Measurements from ENCODE around the gene ERGIC1. TPM values are rescaled to one million over a fixed set of nuclear protein-coding genes. Genes with fewer than 3 reads are reported as not detected.

ERGIC1 gene
- total RNA-seq, 1 experiment from 2014 or later, result 89.8 TPM

DNA sequence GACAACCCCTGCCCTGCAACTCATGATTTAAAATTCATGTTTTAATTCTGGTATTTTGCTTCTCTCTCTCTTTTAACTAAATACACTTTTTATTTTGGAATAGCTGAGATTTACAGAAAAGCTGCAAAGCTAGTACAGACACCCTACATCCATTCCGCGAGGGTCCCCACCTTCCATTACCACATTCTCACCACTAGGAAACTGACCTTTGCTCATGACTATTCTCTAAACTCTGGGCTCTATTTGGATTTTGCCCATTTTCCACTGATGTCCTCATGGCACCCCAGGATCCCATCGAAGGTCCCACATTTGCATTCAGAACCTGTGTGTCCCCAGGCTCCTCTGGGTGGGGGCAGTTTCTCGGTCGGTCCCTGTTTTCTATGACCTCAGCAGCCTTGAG, 11.5 kb downstream of the ERGIC1 start (continued):
- TF ChIP-seq, protein P1, sequence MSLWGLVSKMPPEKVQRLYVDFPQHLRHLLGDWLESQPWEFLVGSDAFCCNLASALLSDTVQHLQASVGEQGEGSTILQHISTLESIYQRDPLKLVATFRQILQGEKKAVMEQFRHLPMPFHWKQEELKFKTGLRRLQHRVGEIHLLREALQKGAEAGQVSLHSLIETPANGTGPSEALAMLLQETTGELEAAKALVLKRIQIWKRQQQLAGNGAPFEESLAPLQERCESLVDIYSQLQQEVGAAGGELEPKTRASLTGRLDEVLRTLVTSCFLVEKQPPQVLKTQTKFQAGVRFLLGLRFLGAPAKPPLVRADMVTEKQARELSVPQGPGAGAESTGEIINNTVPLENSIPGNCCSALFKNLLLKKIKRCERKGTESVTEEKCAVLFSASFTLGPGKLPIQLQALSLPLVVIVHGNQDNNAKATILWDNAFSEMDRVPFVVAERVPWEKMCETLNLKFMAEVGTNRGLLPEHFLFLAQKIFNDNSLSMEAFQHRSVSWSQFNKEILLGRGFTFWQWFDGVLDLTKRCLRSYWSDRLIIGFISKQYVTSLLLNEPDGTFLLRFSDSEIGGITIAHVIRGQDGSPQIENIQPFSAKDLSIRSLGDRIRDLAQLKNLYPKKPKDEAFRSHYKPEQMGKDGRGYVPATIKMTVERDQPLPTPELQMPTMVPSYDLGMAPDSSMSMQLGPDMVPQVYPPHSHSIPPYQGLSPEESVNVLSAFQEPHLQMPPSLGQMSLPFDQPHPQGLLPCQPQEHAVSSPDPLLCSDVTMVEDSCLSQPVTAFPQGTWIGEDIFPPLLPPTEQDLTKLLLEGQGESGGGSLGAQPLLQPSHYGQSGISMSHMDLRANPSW (CRISPR knock-in tag; conservative IDR thresholded peaks at IDR 0.05; ENCODE audit: low read depth), result no peak
- TF ChIP-seq RORB (CRISPR knock-in tag; IDR thresholded peaks at IDR 0.05), result no peak
- TF ChIP-seq FOXP1 (CRISPR knock-in tag; IDR thresholded peaks at IDR 0.05; ENCODE audit: borderline replicate concordance), result no peak
- TF ChIP-seq ZNF671 (CRISPR knock-in tag; IDR thresholded peaks at IDR 0.05), result no peak
- TF ChIP-seq, protein P2, sequence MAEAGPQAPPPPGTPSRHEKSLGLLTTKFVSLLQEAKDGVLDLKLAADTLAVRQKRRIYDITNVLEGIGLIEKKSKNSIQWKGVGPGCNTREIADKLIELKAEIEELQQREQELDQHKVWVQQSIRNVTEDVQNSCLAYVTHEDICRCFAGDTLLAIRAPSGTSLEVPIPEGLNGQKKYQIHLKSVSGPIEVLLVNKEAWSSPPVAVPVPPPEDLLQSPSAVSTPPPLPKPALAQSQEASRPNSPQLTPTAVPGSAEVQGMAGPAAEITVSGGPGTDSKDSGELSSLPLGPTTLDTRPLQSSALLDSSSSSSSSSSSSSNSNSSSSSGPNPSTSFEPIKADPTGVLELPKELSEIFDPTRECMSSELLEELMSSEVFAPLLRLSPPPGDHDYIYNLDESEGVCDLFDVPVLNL (CRISPR knock-in tag; IDR thresholded peaks at IDR 0.05; ENCODE audit: borderline replicate concordance, low read depth), result no peak
- no peak for TF ChIP-seq ZBTB21 (CRISPR knock-in tag; IDR thresholded peaks at IDR 0.05; ENCODE audit: borderline replicate concordance)

DNA sequence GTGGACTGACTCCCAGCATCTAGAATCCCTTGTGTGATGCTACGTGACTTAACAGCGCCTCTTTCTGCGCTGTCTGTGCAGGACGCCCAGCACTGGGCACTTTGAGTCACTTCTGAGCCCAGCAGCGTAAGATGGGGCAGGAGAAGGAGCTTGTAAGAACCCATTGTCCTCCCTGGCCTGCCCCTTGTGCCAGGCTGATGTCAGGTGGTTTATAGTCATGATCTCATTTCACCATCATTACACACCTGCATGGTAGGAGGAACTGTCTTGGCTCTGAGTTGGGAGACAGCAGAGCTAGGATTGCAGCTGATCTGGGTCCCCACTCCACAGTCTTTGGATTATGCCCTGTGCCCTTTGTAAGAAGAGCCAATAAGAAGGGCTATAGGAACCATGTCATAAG, 12.2 kb downstream of the ERGIC1 start:
- no peak for ATAC-seq
- POLR2A ChIA-PET, result no interaction called here

DNA sequence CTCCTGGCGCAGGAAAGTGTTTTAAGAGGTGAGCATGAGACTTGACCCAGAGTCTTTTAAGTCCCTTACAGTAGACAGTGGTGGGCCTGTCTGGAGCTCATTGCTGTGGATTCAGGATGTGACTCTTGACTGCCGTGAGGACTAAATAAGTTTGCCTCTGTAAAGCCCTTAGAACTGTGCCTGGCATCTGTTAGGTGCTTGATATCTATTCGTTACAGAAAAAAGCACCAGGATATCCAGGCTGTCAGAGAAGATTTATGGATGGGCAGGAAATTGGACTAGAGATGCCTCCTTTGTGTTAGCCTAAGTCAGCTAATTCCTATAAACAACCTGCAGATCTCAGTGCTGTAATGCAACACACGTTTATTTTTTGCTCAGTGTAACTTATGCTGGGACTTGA, 12.6 kb downstream of the ERGIC1 start:
- Mint-ChIP-seq H3K9me3 (no peaks in the 10 kb centered on the region), H3K27me3 (ENCODE audit: low read depth) (no peaks in the 10 kb centered on the region), H3K36me3 (peaks cover 3% of the 10 kb centered on the region; the same call in 1 of the 2 replicates), H3K4me3 (no peak overlapping the region), H3K27ac (no peak overlapping the region), H3K4me1 (peaks cover 36% of the 10 kb centered on the region)
- DNase-seq (ENCODE audit: low spot score), result no peak
- ATAC-seq, result no peak
- ChIA-PET POLR2A (no interaction called here), CTCF (no interaction called here)
- TF ChIP-seq, protein P3, sequence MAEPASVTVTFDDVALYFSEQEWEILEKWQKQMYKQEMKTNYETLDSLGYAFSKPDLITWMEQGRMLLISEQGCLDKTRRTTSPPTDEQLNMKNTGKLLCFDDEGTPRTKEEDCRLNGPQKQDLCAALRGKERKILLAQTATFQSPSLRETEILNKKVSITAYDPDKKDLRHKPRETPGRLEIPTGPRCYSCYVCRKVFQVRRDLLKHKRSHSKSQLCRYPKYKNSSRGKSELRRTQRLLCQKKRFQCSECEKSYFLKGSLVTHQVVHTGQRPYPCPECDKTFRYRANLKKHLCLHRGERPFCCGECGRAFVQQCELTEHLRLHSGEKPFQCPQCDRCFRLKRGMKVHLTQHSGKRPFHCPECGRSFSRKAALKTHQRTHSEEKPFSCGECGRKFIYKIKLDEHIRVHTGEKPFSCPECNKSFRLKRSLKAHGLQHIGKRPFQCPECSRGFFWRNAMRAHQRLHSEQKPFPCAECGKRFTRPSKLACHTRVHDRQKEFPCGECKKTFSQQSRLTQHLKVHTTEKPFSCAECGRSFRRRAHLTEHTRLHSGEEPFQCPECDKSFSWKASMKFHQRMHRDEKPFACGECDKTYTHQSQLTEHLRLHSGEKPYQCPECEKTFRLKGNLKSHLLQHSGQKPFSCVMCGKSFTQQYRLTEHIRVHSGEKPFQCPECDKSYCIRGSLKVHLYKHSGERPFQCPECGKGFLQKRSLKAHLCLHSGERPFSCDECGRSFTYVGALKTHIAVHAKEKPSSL (CRISPR knock-in tag; conservative IDR thresholded peaks at IDR 0.05), result no peak
- TF ChIP-seq, protein P4, sequence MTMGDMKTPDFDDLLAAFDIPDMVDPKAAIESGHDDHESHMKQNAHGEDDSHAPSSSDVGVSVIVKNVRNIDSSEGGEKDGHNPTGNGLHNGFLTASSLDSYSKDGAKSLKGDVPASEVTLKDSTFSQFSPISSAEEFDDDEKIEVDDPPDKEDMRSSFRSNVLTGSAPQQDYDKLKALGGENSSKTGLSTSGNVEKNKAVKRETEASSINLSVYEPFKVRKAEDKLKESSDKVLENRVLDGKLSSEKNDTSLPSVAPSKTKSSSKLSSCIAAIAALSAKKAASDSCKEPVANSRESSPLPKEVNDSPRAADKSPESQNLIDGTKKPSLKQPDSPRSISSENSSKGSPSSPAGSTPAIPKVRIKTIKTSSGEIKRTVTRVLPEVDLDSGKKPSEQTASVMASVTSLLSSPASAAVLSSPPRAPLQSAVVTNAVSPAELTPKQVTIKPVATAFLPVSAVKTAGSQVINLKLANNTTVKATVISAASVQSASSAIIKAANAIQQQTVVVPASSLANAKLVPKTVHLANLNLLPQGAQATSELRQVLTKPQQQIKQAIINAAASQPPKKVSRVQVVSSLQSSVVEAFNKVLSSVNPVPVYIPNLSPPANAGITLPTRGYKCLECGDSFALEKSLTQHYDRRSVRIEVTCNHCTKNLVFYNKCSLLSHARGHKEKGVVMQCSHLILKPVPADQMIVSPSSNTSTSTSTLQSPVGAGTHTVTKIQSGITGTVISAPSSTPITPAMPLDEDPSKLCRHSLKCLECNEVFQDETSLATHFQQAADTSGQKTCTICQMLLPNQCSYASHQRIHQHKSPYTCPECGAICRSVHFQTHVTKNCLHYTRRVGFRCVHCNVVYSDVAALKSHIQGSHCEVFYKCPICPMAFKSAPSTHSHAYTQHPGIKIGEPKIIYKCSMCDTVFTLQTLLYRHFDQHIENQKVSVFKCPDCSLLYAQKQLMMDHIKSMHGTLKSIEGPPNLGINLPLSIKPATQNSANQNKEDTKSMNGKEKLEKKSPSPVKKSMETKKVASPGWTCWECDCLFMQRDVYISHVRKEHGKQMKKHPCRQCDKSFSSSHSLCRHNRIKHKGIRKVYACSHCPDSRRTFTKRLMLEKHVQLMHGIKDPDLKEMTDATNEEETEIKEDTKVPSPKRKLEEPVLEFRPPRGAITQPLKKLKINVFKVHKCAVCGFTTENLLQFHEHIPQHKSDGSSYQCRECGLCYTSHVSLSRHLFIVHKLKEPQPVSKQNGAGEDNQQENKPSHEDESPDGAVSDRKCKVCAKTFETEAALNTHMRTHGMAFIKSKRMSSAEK (CRISPR knock-in tag; IDR thresholded peaks at IDR 0.05; ENCODE audit: borderline replicate concordance), result no peak
- TF ChIP-seq CREM (CRISPR knock-in tag; IDR thresholded peaks at IDR 0.05), result no peak
- TF ChIP-seq ZNF138 (CRISPR knock-in tag; conservative IDR thresholded peaks at IDR 0.05), result no peak
- TF ChIP-seq, protein P5, sequence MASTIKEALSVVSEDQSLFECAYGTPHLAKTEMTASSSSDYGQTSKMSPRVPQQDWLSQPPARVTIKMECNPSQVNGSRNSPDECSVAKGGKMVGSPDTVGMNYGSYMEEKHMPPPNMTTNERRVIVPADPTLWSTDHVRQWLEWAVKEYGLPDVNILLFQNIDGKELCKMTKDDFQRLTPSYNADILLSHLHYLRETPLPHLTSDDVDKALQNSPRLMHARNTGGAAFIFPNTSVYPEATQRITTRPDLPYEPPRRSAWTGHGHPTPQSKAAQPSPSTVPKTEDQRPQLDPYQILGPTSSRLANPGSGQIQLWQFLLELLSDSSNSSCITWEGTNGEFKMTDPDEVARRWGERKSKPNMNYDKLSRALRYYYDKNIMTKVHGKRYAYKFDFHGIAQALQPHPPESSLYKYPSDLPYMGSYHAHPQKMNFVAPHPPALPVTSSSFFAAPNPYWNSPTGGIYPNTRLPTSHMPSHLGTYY (CRISPR knock-in tag; IDR thresholded peaks at IDR 0.05), result no peak
- no peak for TF ChIP-seq JAZF1 (CRISPR knock-in tag; IDR thresholded peaks at IDR 0.05)
- TF ChIP-seq GTF2I (CRISPR knock-in tag; conservative IDR thresholded peaks at IDR 0.05), result no peak

More for the DNA sequence above, 12.2 kb downstream of the ERGIC1 start:
- no peak for TF ChIP-seq ZNF317 (CRISPR knock-in tag; IDR thresholded peaks at IDR 0.05; ENCODE audit: borderline replicate concordance, low read depth)
- TF ChIP-seq ZNF671 (CRISPR knock-in tag; IDR thresholded peaks at IDR 0.05), result no peak
- no peak for TF ChIP-seq NR3C1 (CRISPR knock-in tag; conservative IDR thresholded peaks at IDR 0.05; ENCODE audit: low read depth)
- TF ChIP-seq, protein P3 (CRISPR knock-in tag; conservative IDR thresholded peaks at IDR 0.05), result no peak
- TF ChIP-seq MYBL2 (CRISPR knock-in tag; IDR thresholded peaks at IDR 0.05), result no peak
- TF ChIP-seq ZNF416 (CRISPR knock-in tag; IDR thresholded peaks at IDR 0.05), result no peak
- TF ChIP-seq SMAD4 (CRISPR knock-in tag; IDR thresholded peaks at IDR 0.05), result no peak
- no peak for TF ChIP-seq FOXK1 (CRISPR knock-in tag; IDR thresholded peaks at IDR 0.05)
- TF ChIP-seq RORB (CRISPR knock-in tag; IDR thresholded peaks at IDR 0.05), result no peak
- no peak for TF ChIP-seq ZNF121 (CRISPR knock-in tag; IDR thresholded peaks at IDR 0.05)
- TF ChIP-seq RELA (CRISPR knock-in tag; IDR thresholded peaks at IDR 0.05; ENCODE audit: borderline replicate concordance), result no peak
- no peak for TF ChIP-seq ELF4 (CRISPR knock-in tag; IDR thresholded peaks at IDR 0.05; ENCODE audit: low read depth)
- Mint-ChIP-seq H3K4me3 (no peak overlapping the region), H3K9me3 (no peaks in the 10 kb centered on the region), H3K36me3 (peaks cover 3% of the 10 kb centered on the region; the same call in 1 of the 2 replicates), H3K27me3 (ENCODE audit: low read depth) (no peaks in the 10 kb centered on the region), H3K27ac (no peak overlapping the region), H3K4me1 (peaks cover 31% of the 10 kb centered on the region)
- CTCF ChIA-PET, result no interaction called here
- no peak for DNase-seq (ENCODE audit: low spot score)
